Measurements from ENCODE around the gene C16orf96. TPM values are rescaled to one million over a fixed set of nuclear protein-coding genes. Genes with fewer than 3 reads are reported as not detected.

C16orf96 gene
- total and polyA plus RNA-seq, 2 of the 13 experiments (the other 11 are each of a cell fraction or from before 2014, with no cell fraction given) = 0.03 TPM; not detected in 1

DNA sequence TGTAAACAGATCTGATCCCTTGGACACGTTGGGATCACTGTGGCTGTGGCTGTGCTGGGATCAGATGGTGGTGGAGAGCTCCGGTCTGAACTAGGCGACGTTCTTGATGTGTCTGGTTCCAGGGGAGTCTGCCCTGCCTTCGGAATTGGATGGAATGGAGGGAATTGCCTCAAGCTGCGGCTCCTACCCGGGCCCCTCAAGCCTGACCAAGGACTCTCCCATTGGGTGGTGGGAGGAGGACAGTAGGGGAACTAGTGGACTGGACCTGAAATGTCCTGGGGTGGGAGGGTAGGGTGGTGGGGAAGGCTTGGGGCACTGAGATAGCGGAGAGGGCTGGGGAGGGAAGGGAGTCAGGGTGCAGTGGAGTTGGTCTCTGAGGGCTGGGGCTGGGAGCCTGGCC is 61.7 kb downstream of the C16orf96 start:
- peak overlapping the region; percentile 88 for H3K9ac ChIP-seq (ENCODE audit: insufficient read depth, low read depth, low read length)
- 2% methylated on average over 5 of the region's 8 CpGs for WGBS (ENCODE audit: low lambda C conversion rate)
- FAIRE-seq (no peak), ATAC-seq (no peak), DNase-seq (ENCODE audit: low spot score) (peak; percentile 29)
- H3K27me3 ChIP-seq (ENCODE audit: control insufficient read depth in 1 of 2, insufficient read depth in 2 of 2, low read length in 2 of 2) = no peaks in the 10 kb centered on the region; a peak in 1 of 5 replicates
- in situ Hi-C loops (cut with HindIII; ENCODE audit: extremely low pct_ligation_motif_present, low pct_unique_long_range_greater_than_20kb) = loop anchor here (5.0 kb wide), 1 partner anchor 44 kb away; no protein-coding TSS in a partner anchor
- peaks cover 71% of the 10 kb centered on the region for H3K4me1 ChIP-seq (ENCODE audit: insufficient read depth, low read length)
- CTCF ChIA-PET (ENCODE audit: low intra/inter-chr PET ratio, low total read pairs) = no interaction called here
- POLR2A ChIA-PET = interaction anchor here (0.8 to 3.9 kb wide), 8 partner anchors 16 to 159 kb away, joined by 3 to 39 read pairs (median 4); partner anchors contain the start of genes ANKS3 and DNAAF8
- peaks cover 18% of the 10 kb centered on the region for H3K79me2 ChIP-seq (ENCODE audit: insufficient read depth, low read length)
- intact Hi-C loops (cut with micrococcal nuclease; ENCODE audit: unreplicated experiment) = loop anchor here (2.0 to 10.0 kb wide), 2 partner anchors 79 to 337 kb away; partner anchors contain the start of genes CDIP1 and SEC14L5
- H4K20me1 ChIP-seq (ENCODE audit: insufficient read depth, low read length) = peaks cover 10% of the 10 kb centered on the region; the same call in 1 of the 2 replicates
- peak overlapping the region; percentile 98 for H3K27ac ChIP-seq (ENCODE audit: extremely low read length, insufficient read depth, low read length)
- H3K4me3 ChIP-seq (replicated peaks in 1 of 3; ENCODE audit: insufficient read depth in 1 of 3, low read depth in 2 of 3, low read length in 3 of 3) = peak overlapping the region; percentile 58 to 88 (median 74)
- no TSS peak for BruUV-seq (replicated peaks)
- H3K4me2 ChIP-seq (ENCODE audit: low read depth, low read length) = peak overlapping the region; percentile 97
- H3K9me3 ChIP-seq (ENCODE audit: low read length) = no peaks in the 10 kb centered on the region
- peak overlapping the region; percentile 64 for H2AFZ ChIP-seq (ENCODE audit: low read length)
- no peaks in the 10 kb centered on the region for H3K36me3 ChIP-seq (replicated peaks in 1 of 2; ENCODE audit: control insufficient read depth in 1 of 2, insufficient read depth in 2 of 2, low read length in 2 of 2)
- no peak for TF ChIP-seq GATA4 (IDR thresholded peaks at IDR 0.05; ENCODE audit: borderline replicate concordance, low read depth)
- TF ChIP-seq, protein P1, sequence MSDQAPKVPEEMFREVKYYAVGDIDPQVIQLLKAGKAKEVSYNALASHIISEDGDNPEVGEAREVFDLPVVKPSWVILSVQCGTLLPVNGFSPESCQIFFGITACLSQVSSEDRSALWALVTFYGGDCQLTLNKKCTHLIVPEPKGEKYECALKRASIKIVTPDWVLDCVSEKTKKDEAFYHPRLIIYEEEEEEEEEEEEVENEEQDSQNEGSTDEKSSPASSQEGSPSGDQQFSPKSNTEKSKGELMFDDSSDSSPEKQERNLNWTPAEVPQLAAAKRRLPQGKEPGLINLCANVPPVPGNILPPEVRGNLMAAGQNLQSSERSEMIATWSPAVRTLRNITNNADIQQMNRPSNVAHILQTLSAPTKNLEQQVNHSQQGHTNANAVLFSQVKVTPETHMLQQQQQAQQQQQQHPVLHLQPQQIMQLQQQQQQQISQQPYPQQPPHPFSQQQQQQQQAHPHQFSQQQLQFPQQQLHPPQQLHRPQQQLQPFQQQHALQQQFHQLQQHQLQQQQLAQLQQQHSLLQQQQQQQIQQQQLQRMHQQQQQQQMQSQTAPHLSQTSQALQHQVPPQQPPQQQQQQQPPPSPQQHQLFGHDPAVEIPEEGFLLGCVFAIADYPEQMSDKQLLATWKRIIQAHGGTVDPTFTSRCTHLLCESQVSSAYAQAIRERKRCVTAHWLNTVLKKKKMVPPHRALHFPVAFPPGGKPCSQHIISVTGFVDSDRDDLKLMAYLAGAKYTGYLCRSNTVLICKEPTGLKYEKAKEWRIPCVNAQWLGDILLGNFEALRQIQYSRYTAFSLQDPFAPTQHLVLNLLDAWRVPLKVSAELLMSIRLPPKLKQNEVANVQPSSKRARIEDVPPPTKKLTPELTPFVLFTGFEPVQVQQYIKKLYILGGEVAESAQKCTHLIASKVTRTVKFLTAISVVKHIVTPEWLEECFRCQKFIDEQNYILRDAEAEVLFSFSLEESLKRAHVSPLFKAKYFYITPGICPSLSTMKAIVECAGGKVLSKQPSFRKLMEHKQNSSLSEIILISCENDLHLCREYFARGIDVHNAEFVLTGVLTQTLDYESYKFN (CRISPR knock-in tag; conservative IDR thresholded peaks at IDR 0.05) = no peak
- TF ChIP-seq SRY (CRISPR knock-in tag; IDR thresholded peaks at IDR 0.05) = no peak
- TF ChIP-seq, protein P2, sequence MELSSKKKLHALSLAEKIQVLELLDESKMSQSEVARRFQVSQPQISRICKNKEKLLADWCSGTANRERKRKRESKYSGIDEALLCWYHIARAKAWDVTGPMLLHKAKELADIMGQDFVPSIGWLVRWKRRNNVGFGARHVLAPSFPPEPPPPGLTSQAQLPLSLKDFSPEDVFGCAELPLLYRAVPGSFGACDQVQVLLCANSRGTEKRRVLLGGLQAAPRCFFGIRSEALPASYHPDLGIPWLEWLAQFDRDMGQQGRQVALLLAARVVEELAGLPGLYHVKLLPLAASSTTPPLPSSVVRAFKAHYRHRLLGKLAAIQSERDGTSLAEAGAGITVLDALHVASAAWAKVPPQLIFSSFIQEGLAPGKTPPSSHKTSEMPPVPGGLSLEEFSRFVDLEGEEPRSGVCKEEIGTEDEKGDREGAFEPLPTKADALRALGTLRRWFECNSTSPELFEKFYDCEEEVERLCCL (CRISPR knock-in tag; IDR thresholded peaks at IDR 0.05; ENCODE audit: borderline replicate concordance) = no peak
- TF ChIP-seq, protein P3, sequence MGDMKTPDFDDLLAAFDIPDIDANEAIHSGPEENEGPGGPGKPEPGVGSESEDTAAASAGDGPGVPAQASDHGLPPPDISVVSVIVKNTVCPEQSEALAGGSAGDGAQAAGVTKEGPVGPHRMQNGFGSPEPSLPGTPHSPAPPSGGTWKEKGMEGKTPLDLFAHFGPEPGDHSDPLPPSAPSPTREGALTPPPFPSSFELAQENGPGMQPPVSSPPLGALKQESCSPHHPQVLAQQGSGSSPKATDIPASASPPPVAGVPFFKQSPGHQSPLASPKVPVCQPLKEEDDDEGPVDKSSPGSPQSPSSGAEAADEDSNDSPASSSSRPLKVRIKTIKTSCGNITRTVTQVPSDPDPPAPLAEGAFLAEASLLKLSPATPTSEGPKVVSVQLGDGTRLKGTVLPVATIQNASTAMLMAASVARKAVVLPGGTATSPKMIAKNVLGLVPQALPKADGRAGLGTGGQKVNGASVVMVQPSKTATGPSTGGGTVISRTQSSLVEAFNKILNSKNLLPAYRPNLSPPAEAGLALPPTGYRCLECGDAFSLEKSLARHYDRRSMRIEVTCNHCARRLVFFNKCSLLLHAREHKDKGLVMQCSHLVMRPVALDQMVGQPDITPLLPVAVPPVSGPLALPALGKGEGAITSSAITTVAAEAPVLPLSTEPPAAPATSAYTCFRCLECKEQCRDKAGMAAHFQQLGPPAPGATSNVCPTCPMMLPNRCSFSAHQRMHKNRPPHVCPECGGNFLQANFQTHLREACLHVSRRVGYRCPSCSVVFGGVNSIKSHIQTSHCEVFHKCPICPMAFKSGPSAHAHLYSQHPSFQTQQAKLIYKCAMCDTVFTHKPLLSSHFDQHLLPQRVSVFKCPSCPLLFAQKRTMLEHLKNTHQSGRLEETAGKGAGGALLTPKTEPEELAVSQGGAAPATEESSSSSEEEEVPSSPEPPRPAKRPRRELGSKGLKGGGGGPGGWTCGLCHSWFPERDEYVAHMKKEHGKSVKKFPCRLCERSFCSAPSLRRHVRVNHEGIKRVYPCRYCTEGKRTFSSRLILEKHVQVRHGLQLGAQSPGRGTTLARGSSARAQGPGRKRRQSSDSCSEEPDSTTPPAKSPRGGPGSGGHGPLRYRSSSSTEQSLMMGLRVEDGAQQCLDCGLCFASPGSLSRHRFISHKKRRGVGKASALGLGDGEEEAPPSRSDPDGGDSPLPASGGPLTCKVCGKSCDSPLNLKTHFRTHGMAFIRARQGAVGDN (CRISPR knock-in tag; IDR thresholded peaks at IDR 0.05) = peak; percentile 37
- TF ChIP-seq ZNF562 (CRISPR knock-in tag; IDR thresholded peaks at IDR 0.05; ENCODE audit: borderline replicate concordance) = no peak
- 0 out of 2 replicates have a peak, but pooled peaks have one; percentile 7 for TF ChIP-seq KDM6A (CRISPR knock-in tag; IDR thresholded peaks at IDR 0.05; ENCODE audit: low read depth)
- TF ChIP-seq ZFYVE20 (CRISPR knock-in tag; IDR thresholded peaks at IDR 0.05; ENCODE audit: borderline replicate concordance, low read depth) = no peak
- no peak for TF ChIP-seq ZNF292 (CRISPR knock-in tag; IDR thresholded peaks at IDR 0.05; ENCODE audit: borderline replicate concordance, low read depth)
- TF ChIP-seq LCORL (IDR thresholded peaks at IDR 0.05) = no peak
- TF ChIP-seq LCORL (CRISPR knock-in tag; IDR thresholded peaks at IDR 0.05) = peak; percentile 54; the same call in 1 of the 2 replicates
- TF ChIP-seq ZIK1 (CRISPR knock-in tag; IDR thresholded peaks at IDR 0.05; ENCODE audit: borderline replicate concordance, low read depth) = no peak
- 0 out of 2 replicates have a peak, but pooled peaks have one; percentile 54 for TF ChIP-seq ZNF296 (CRISPR knock-in tag; conservative IDR thresholded peaks at IDR 0.05)
- 0 out of 2 replicates have a peak, but pooled peaks have one; percentile 11 for TF ChIP-seq ZNF232 (CRISPR knock-in tag; IDR thresholded peaks at IDR 0.05; ENCODE audit: borderline replicate concordance)
- no peak for TF ChIP-seq ZSCAN30 (CRISPR knock-in tag; IDR thresholded peaks at IDR 0.05)
- TF ChIP-seq ZNF143 (CRISPR knock-in tag; IDR thresholded peaks at IDR 0.05) = no peak

Data from HepG2 (cell line).